NCI-H1930 (cell line): ENCODE measurements around the gene MGAT3.

ENCODE experiments used
- DNase-seq, 2 experiments: peaks; one replicate each; lab custom pipeline; 2025; lab: John Stamatoyannopoulos, UW

MGAT3 gene

DNA sequence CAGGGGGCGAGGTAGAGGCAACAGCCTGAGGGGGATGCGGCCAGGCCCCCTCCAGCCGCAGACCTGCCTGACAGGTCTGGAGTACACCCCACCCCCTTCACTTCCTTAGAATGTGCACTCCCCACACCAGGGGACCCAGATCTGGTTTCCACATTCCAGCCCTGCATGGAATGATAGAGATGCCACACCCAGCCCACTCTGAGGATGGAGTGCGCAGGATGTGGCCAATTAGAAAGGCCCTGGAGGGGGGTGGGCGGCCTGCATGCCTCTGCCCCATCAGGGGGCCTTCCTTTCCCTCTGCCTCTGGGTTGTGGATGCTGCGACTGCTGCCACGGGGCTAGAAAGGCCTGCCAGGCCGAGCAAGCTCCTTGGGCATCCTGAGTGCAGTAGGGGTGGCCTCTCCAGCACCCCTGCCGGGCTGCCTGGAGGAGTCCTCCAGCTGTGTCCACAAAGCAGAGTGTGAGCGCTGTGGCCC lies 28.2 kb upstream of the MGAT3 start:
- no peak for DNase-seq

- no peak for DNase-seq
These were observed 27.6 kb upstream of the MGAT3 start for GRCh38 chr22:39429186-39429585.

GRCh38 chr22:39429916-39430575 lies 26.8 kb upstream of the MGAT3 start:
- DNase-seq, result no peak

- DNase-seq, result no peak
These were observed 26.1 kb upstream of the MGAT3 start for GRCh38 chr22:39430576-39431150.

GRCh38 chr22:39431216-39431801 lies 25.5 kb upstream of the MGAT3 start:
- no peak for DNase-seq

DNA sequence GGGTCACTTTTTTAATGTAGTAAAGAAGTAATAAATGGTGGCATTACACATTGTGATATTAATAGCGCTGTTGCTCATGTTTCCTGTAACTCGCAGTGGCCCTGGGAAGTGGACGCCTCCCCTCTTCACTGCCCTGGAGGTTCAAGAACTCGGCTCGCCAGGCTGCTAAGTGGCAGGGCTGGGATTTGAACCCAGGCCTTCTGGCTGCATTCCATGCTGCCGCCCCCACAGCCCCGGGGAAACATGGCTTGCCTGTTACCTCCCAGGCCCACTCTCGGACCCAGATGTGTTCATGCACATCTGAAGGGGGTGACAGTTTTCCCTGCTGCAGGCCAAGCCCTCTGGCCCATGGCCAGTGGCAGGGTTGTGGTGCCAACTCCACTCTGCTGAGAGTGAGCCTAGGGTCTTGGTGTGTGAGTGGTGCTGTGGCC lies 25.0 kb upstream of the MGAT3 start:
- no peak for DNase-seq

DNA sequence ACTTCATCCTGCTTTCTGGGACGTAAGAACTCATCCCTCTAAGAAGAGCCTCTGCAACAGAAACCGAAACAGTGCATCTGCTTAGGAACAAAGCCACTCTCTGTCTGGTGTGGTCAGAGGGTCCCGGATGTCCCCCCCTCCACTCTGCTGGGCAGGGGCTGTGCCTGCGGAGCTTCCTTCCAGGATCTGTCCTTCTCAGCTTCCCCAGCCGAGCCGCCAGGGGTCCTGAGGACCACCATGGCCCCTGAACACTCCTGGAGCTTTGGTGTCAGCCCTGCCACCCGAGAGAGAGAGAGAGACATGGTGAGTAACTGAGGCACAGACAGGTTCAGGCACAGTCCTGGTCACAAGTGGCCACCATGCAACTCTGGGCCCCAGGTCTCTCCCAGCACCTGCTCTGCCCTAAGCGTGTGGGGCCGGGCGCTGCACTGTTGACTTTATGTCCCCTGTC lies 24.4 kb upstream of the MGAT3 start:
- no peak for DNase-seq

GRCh38 chr22:39433476-39434242 lies 23.2 kb upstream of the MGAT3 start:
- no peak for DNase-seq

DNA sequence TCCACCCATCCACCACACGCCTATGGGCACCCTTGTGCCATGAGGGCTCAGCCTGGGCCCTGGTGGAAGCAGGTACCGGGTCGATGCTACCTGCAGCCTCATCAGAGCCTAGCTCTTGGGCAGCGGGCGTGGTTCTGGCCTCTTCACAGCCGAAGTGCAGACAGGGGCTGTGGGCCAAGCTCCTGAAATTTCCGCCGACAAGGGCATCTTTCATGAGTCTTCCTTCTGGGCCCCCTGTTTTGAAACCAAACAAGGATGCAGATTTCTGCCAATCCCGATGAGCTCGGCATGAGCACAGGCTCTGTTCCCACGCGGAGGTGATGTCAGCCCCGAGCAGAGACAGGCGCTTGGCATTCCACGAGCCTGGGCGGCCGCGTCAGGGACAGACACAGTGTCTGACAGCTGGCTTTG lies 22.6 kb upstream of the MGAT3 start:
- DNase-seq, result no peak

DNA sequence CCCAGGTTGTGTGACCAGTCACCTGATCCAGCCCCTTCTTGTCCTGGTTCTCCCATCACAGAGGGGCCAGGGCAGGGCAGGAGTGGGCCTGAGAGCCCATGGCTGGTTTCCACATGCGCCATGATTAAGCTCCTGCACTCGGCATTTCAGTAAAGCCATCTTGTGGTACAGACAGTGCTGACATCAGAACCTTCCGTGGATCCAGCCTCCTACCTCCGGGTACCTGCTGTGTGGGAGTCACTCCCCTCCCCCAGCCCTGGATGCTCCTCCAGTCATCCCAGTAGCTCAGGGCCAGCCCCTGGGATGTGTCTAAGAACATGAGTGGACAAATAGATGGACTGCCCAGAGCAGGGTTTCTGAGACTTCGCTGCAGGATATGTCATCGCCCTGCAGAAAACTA lies 22.1 kb upstream of the MGAT3 start:
- no peak for DNase-seq

DNA sequence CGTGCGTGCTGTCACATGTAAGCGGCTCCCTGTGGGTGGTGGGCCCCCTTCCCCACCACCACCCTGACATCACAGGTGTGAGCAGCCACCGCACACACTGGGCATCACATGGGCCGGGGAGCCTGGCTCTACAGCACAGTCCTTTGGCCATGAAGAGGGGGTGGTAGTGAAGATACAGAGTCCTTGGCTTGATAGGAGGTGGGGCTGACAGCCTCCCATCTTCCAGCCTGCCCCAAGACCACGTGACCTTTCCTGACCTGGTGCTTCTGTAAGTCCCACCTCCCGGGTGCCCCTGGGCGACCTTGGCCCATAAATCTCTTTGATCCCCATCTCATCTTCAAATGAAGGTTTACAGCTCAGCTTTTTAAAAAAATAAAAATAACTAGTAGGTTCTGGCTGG lies 21.2 kb upstream of the MGAT3 start:
- DNase-seq, result no peak

GRCh38 chr22:39437791-39438704 lies 18.8 kb upstream of the MGAT3 start:
- DNase-seq, result no peak

DNA sequence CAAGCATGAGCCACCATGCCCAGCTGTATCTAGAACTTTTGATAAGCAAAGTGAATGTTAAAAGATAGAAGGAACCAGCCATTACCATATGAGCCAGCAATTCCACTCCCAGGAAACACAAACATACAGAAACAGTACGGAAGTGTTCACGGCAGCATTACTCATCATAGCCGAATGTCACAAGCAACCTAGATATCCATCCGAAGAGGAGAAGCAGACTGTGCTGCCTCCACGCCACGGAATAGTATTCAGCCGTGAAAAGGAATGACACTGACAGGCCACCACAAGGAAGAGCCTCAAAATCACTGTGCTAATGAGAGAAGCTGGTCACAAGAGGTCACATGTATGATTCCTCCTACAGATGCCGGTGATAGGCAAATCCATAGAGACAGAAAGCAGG lies 17.6 kb upstream of the MGAT3 start:
- DNase-seq, result no peak

GRCh38 chr22:39443398-39443797 lies 13.4 kb upstream of the MGAT3 start:
- no peak for DNase-seq

- no peak for DNase-seq
These were observed 12.5 kb upstream of the MGAT3 start for GRCh38 chr22:39444247-39444800.

DNA sequence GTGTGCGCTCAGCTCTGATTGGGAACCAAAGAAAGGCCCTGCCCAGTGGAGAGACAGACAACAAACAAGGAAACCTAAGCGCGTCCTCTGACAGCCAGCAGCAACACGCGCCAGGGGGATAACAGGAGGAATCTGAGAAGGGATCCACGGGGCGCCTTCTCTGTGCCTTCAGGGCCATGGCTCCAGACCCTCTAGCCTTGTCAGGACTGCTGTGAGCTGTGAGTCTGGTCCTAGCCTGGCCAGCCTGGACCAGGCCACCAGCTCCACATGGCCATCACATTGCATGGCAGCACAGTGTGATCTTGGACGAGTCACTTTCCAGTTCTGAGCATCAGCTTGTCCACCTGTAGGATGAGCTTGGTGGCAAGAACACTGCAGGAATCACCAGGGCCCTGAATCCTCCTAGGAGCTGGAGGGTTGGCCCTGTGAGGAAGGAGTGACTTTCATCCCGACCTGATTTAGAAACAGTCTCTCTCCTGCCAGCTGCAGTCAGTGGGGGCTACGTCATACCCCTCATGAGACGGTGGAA lies 11.8 kb upstream of the MGAT3 start:
- DNase-seq, result no peak

DNA sequence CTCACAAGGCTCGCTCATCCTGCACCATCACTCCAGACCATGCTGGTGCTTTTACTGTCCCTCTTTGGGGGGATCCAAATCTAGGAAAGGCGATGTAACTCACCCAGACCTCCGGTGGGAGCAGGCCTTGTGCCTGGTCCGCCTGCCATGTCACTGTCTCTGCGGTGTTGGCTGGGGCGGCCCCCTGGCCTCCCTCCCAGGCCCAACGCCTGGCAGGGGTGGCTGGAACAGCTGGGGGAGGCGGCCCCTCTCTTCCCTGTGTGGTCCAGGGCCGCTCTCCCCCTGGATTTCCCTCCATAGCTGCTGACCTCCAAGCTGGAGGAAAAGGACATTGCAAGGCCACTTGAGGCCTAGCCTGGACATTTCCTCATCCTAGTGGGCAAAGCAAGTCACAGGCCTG lies 11.1 kb upstream of the MGAT3 start:
- DNase-seq, result no peak

- DNase-seq, result no peak
These were observed 10.5 kb upstream of the MGAT3 start for GRCh38 chr22:39446239-39446721.

GRCh38 chr22:39448205-39449054 lies 8.4 kb upstream of the MGAT3 start:
- no peak for DNase-seq

GRCh38 chr22:39449708-39450107 lies 7.1 kb upstream of the MGAT3 start:
- DNase-seq, result no peak
